Bronchus fibroblast of lung (primary cell): ENCODE results near the gene SGTB. TPM values are rescaled to one million over a fixed set of nuclear protein-coding genes. Genes with fewer than 3 reads are reported as not detected.

Source experiments
- total RNA-seq: library from RNA; depleted of rRNA; stranded (reverse); fragments of >200 nt; gene quantifications from 2 replicates; pipeline ENCODE4 v1.2.3, GENCODE V29; 2015

Gene SGTB, protein sequence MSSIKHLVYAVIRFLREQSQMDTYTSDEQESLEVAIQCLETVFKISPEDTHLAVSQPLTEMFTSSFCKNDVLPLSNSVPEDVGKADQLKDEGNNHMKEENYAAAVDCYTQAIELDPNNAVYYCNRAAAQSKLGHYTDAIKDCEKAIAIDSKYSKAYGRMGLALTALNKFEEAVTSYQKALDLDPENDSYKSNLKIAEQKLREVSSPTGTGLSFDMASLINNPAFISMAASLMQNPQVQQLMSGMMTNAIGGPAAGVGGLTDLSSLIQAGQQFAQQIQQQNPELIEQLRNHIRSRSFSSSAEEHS
- total RNA-seq, result 9.2 and 9.8 TPM in 2 replicates

DNA sequence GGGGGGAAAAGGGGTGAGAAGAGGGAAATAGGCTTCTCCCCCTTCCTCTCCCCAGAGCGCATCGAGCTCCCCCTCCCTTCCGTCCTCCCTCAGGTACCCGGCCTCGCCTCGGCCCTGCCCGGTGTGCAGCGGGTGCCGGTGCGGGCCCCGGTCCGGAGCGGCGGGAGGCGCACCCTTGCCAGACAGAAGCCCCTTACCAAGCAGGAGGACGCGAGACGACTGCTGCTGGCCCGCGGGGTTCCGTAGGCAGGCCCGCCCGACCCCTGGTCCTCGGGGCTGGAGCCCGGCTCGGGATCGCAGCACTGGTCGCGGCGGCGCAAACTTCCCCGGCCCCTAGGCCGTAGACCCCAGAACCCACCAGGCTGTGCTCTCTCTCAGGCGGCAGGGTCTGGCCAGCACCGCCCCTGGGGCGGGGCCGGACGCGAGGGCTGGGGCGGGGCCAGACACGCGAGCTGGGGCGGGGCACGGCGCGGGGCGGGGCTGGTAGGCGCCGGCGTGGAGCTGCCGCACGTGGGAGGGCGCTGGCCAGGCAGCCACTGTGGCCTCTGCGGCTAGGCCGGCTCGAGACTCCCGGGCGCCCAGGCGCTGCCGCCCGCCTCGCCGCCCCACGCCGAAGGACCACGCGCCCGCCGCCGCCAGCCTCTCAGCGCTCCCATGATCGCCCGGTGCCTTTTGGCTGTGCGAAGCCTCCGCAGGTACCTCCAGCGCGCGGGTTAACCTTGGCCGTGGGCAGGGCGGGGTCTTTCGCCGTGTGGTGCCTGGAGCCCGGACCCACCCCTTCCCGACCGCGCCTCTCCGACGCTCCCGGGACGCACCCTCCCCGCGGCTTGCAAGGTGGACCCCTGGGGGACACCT is at the start of gene SGTB, which contains the start of gene NLN:
Gene SGTB, minus strand, starts transcription at position 390 of the 855 bp plus-strand sequence. CDS start 1,302 bp downstream, outside the sequence.
Gene NLN, plus strand, starts transcription at position 486 of the 855 bp plus-strand sequence. Its CDS starts 169 bp downstream, at position 655.

DNA sequence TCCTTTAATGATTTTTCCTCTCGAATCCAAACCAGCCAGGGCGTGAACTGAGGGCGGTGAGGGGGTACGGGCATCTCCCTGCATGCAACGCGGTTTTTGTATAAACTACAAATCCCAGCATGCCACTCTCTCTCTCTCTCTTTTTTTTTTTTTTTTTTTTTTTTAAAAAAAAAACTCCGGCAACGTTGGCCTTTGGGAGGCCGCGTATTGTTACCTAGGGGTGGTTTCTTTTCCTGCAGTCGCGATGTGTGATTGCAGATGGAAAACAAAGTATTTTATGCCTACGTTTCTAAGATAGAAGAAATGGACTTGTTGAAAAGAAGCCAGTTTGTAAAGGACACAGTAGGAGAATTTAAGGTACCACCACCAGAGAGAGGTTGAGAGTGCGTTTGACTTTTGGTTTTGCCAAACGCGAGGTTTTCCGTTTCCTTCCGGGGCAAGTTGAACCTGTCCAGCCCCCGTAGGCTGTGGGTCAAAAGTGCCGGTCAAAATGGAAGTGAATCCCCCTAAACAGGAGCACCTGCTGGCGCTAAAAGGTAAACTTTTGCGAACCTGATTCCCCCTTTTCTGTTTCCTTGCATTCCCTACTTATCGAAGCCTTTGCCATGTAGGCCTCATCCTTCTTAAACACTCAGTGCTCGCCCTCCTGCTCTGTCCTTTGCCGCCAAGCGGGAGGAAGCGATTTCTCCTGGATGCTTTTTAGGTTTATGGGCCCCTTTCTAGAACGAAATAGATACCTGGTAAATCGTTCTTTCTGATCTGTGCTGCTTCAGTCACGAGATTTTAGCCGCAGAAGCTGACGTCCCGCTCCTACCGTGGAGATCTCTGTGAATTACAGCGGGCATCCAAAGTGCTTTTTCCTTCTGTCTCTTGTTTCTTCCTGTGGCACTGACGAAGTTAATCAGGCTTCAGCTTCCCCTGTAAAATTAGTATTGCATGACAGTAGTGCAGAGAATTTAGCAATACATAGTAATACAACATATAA is 97.0 kb downstream of the SGTB start, which contains the start of the genes SHLD3 and TRAPPC13:
Gene SHLD3, plus strand, starts transcription at position 457 of the 985 bp plus-strand sequence. CDS start 4,561 bp downstream, outside the sequence.
Gene TRAPPC13, plus strand, starts transcription at position 457 of the 985 bp plus-strand sequence. Its CDS starts 34 bp downstream, at position 491.

DNA sequence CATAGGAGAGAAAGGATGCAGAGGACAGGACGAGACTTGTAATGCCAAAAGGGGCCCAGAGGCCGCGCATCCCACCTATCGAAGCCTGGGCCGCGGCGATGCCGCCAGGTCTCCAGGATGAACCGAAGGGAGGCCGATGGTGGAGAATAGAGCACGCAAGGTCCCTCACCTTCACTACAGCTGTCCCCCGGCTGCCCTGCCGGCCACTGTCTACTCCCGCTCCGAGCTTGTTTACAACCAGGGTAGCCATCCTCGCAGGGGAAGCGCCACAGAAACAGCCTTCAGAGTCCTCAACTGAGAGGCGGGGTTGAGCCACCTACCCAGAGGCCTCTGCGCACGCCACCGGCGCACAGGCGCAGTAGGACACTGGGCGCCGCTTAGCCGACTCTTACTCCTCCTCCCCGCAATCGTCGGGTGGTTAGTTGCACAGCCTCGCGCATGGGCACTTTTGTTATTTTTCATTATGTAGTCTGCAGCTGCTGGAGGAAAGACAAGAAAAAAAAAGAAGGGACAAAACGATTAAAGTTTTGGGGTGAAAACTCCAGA is 97.8 kb downstream of the SGTB start, which contains the start of gene TRIM23:
Gene TRIM23, minus strand, starts transcription at position 309 of the 546 bp plus-strand sequence. Its CDS starts 59 bp downstream, at position 250.

Other genes starting within 250 kb of the SGTB start
- gene ADAMTS6, start 240.2 kb downstream of the SGTB start, total RNA-seq, result 16.5 and 19.3 TPM in 2 replicates
- 16.1 and 22.7 TPM in 2 replicates for gene CENPK, start 158.9 kb downstream of the SGTB start, total RNA-seq
- 15.1 and 20.8 TPM in 2 replicates for gene PPWD1, start 158.8 kb downstream of the SGTB start, total RNA-seq
- 6.7 and 9.8 TPM in 2 replicates for gene TRIM23, start 97.8 kb downstream of the SGTB start, total RNA-seq
- gene SHLD3, start 97.1 kb downstream of the SGTB start, total RNA-seq, result 1.3 and 1.7 TPM in 2 replicates
- 12.0 and 17.8 TPM in 2 replicates for gene TRAPPC13, start 97.1 kb downstream of the SGTB start, total RNA-seq
- 25.1 and 25.9 TPM in 2 replicates for gene NLN, start 96 bp upstream of the SGTB start, total RNA-seq
- gene ERBIN, start 204.5 kb upstream of the SGTB start, total RNA-seq, result 33.9 and 35.5 TPM in 2 replicates